ENCODE data around the gene MYO1A.
"Not testable (repeated sequence)": the region's sequence is repeated elsewhere in the genome, so short reads cannot be mapped to it uniquely, and the experiment has no call there.

DNA sequence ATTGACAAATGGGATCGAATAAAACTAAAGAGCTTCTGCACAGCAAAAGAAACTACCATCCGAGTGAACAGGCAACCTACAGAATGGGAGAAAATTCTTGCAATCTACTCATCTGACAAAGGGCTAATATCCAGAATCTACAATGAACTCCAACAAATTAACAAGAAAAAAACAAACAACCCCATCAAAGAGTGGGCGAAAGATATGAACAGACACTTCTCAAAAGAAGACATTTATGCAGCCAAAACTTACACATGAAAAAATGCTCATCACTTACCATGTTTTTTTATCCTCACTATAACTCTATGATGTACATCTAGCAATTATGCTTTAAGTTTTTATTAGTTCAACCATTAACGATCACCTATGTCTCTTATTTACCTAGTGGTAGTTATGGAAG lies 4.0 kb upstream of the MYO1A start:
- TF ChIP-seq, protein P1, sequence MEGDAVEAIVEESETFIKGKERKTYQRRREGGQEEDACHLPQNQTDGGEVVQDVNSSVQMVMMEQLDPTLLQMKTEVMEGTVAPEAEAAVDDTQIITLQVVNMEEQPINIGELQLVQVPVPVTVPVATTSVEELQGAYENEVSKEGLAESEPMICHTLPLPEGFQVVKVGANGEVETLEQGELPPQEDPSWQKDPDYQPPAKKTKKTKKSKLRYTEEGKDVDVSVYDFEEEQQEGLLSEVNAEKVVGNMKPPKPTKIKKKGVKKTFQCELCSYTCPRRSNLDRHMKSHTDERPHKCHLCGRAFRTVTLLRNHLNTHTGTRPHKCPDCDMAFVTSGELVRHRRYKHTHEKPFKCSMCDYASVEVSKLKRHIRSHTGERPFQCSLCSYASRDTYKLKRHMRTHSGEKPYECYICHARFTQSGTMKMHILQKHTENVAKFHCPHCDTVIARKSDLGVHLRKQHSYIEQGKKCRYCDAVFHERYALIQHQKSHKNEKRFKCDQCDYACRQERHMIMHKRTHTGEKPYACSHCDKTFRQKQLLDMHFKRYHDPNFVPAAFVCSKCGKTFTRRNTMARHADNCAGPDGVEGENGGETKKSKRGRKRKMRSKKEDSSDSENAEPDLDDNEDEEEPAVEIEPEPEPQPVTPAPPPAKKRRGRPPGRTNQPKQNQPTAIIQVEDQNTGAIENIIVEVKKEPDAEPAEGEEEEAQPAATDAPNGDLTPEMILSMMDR (IDR thresholded peaks at IDR 0.05), result not testable (repeated sequence)
- not testable (repeated sequence) for TF ChIP-seq EZH2 (IDR thresholded peaks at IDR 0.05; ENCODE audit: borderline replicate concordance, insufficient read depth, low read depth, low read length, poor library complexity, severe bottlenecking)

Measured in B cell (primary cell).